GM21390 (cell line): Measurements from ENCODE around the gene BRWD1.

Source experiments
- ATAC-seq: cut with Tn5 transposase; IDR thresholded peaks from one replicate; pipeline ENCODE4 v1.9.1; 2021; ENCODE audit not compliant: unreplicated experiment

BRWD1 gene

GRCh38 chr21:39313571-39314142, at the start of gene BRWD1:
BRWD1 (minus strand) TSS chr21:39313632; CDS start chr21:39313491, 141 bp downstream.
- peak; percentile 42 for ATAC-seq

GRCh38 chr21:39362733-39363132, 49.3 kb upstream of the BRWD1 start:
- no peak for ATAC-seq

- ATAC-seq = no peak
These were observed 46.0 kb upstream of the BRWD1 start for GRCh38 chr21:39359382-39359781.

DNA sequence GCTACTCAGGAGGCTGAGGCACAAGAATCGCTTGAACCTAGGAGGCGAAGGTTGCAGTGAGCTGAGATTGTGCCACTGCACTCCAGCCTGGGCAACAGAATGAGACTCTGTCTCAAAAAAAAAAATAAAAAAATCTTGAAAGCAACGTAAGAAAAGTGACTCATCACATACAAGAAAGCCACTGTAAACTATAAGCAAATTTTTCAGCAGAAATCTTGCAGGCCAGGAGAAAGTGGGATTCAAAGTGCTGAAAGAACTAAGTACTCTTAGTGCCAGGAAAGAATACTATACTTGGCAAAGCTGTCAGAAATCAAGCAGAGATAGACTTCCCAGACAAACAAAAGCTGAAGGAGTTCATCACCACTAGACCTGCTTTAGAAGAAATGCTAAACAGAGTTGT, 39.9 kb upstream of the BRWD1 start:
- ATAC-seq = no peak

- ATAC-seq = no peak
These were observed 36.9 kb upstream of the BRWD1 start for GRCh38 chr21:39350094-39351005.

GRCh38 chr21:39349211-39350093, 36.0 kb upstream of the BRWD1 start:
- ATAC-seq = peak; percentile 86

- peak; percentile 46 for ATAC-seq
These were observed 35.2 kb upstream of the BRWD1 start, which contains the start of gene HMGN1 for GRCh38 chr21:39348355-39349210. HMGN1 (minus strand) TSS chr21:39349088; CDS start chr21:39348917, 171 bp downstream.

GRCh38 chr21:39348040-39348354, 34.6 kb upstream of the BRWD1 start:
- ATAC-seq = no peak

DNA sequence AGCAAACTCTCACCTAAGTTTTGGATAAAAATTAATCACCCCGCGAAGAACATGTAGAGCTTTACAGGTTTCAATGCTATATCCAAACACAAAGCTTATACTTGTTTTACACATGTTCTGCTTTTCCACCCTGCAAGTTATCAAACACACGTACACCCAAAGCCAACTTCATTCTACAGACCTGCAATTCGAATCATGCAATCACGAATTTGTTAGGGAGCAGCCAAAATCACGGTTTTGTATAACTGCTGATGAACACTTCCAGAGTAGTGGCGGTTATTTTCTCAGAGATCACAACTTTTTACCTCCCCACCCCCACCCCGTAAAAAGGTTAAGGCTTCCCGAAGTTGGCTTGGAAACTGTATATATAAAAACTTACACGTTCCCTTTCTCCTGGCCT, 34.1 kb upstream of the BRWD1 start:
- ATAC-seq = no peak

GRCh38 chr21:39346671-39347331, 33.4 kb upstream of the BRWD1 start:
- ATAC-seq = no peak

DNA sequence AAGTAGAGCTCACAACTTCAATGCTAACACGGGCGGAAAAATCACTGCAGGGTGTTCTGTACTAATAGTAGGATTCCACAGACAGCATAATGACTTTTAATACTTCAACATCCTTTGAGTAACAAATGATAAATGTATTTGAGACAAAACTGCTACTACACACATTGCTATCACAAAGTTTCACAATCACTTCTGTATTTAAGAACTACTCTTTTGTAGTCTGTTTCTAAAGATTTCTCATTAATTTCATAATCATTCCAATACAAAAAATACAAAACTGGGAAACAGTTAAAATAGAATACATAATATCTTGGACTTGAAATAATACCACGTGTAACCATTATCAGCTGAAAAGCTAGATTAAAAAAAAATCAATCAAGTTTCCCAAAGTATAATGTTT, 32.8 kb upstream of the BRWD1 start:
- ATAC-seq = no peak

DNA sequence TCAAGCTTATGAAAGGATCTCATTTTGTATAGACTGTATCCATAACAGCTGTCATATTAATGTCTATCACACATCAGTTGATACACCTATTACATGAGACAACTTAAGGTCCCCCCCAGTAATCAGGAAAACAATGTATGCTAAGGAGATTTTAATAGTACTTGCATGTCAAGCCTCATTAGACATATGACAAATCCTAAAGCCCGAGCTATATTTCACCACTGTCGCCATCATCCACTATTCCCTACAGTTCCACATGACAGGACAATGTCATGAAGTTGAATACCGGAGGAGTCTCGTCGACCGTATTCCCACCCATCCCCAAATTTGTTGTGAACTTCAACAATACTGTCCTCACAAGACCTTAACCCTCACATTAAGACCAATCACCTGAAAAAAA, 32.0 kb upstream of the BRWD1 start:
- ATAC-seq = no peak

- no peak for ATAC-seq
These were observed 31.4 kb upstream of the BRWD1 start for GRCh38 chr21:39344848-39345247.

- ATAC-seq = no peak
These were observed 28.0 kb upstream of the BRWD1 start for GRCh38 chr21:39341249-39341923.

- ATAC-seq = no peak
These were observed 27.3 kb upstream of the BRWD1 start for GRCh38 chr21:39340687-39341086.

GRCh38 chr21:39339231-39339630, 25.8 kb upstream of the BRWD1 start:
- no peak for ATAC-seq

DNA sequence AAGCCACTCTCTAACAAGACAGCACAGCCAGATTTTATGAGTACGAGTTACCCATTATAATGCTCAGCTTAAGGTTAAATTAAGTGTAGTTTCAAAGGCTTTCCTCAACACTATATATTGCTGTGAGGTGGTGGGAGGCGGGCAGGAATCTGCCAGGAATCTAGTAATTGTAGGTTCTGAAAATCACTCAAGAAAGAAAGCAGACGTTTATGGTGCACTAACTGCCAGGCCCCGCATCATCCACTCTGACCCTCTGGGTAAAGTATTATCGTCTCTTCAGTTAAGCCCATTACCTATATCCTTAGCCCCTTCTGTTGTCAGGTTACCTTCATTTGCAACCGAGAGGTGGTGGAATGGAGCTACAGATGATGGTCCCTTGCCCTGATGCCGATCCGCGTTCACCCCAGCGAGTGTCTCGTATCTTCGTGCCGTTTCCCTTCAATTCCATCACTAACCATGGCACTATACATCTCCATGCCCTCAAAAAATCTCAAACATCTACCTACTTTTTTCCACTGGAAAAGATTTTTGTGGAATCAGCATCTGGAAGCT, 23.1 kb upstream of the BRWD1 start:
- no peak for ATAC-seq

GRCh38 chr21:39334611-39335010, 21.2 kb upstream of the BRWD1 start:
- no peak for ATAC-seq

GRCh38 chr21:39332175-39332574, 18.7 kb upstream of the BRWD1 start:
- no peak for ATAC-seq
